GM18909 (cell line): ENCODE measurements around the gene SNRNP27.
"Not testable (repeated sequence)": the region's sequence is repeated elsewhere in the genome, so short reads cannot be mapped to it uniquely, and the experiment has no call there.

Experiments
- ATAC-seq: cut with Tn5 transposase; IDR thresholded peaks from one replicate; pipeline ENCODE4 v1.9.1; 2021; ENCODE audit warnings: mild to moderate bottlenecking; ENCODE audit not compliant: unreplicated experiment, poor library complexity

Gene SNRNP27, protein sequence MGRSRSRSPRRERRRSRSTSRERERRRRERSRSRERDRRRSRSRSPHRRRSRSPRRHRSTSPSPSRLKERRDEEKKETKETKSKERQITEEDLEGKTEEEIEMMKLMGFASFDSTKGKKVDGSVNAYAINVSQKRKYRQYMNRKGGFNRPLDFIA

DNA sequence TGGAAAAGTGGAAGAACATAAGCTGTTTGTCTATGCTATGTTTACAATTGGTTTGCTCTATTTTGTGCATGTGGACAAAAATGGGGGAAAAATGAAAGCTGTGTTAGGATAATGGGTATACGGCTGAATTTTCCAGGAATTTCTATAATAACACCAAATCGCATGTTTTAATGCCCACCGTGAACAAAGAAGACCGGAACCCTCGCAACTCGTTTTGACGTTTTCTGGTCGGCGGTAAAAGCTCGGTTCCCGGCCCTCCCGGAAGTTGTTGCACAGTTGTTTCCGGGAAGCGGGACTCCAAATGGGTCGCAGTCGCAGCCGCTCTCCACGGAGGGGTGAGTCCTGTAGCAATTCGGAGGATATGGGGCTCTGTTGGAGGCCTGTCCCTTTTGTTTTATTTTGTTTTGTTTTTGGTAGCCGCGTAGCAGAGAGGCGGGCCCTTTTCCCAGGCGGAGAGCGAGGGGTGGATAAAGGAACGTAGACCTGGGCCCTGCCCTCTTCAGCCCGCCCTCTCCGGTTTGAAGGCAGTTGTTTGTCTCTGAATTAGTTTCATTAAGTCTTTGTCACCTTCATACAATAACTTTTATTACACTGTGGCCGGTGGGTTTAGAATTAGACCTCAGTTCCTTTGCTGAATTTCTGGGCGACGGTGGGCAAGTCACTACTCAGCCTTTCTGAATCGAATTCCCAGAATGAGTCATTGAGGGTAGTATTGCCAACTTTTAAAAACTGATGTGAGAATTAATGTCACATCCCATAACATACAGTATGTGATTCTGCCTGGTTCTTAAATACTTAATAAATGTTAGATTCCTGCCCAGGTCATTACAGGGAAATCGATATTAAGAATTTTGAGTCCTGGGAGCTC is at the start of gene SNRNP27:
SNRNP27 (plus strand) TSS at position 273 of the 868 bp plus-strand sequence; CDS start at position 302, 29 bp downstream.
- ATAC-seq = peak; percentile 76

DNA sequence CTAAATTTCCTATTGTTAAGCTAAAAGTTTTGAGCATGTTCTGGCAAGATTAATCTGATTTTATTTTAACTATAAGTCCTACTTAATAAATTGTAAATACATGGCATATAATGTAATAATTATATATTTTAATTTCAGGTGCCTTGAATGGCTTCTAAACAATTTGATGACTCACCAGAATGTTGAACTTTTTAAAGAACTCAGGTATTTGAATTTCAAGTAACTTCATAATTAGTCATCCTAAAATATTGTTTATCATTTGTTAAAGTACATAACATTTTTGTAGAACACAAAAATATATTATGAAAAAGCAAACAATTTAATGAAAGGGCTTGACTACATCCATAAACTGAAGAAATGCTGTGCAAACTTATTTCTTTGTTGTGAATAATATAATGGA is 49.8 kb upstream of the SNRNP27 start:
- no peak for ATAC-seq

DNA sequence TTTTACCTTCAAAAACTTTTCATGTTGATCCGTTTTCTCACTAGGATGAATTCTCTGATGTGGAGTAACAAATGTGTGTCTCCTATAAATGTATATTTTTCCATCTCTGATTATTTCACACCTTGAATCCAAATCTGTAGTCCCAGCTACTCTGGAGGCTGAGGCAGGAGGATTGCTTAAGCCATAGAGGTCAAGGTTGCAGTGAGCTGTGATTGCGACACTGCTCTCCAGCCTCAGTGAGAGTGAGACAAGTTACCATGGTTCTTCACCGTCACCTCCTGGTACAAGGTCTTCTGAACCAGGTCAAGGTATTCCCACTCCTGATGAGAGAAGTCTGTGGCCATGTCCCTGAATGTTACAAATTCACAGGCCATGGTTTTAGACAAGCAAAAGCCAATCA is 49.2 kb upstream of the SNRNP27 start:
- ATAC-seq = no peak

DNA sequence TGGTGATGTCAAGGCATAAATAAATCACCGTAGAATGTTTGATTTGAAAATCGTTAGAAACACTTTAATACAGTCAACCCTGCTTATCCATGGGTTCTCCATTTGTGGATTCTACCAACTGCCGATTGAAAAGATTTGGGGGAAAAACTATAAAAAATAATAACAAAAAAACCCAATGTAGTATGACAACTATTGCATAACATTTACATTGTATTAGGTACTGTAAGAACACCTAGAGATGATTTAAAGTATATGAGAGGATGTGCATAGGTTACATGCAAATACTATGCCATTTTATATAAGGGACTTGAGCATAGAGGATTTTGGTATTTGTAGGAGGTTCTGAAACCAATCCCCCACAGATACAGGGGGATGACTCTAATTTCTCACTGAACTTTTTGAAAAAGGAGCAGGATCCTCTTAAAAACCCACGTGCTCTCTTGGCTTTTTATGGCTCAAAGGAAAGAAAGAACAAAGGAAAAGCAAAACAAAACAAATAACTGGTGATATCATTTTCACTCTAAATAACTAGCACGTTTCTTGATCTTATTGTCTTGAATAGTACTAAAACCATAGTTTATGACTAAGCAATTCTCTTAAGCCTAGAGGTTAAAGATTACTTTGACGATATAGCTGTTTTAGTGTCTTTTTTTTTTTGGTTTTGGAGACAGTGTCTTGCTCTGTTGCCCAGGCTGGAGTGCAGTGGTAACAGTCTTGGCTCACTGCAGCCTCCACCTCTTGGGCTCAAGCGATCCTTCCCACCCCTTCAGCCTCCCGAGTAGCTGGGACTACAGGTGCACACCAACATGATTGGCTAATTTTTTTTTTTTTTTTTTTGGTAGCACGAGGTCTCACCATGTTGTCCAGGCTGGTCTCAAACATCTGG is 47.3 kb upstream of the SNRNP27 start:
- ATAC-seq = no peak

DNA sequence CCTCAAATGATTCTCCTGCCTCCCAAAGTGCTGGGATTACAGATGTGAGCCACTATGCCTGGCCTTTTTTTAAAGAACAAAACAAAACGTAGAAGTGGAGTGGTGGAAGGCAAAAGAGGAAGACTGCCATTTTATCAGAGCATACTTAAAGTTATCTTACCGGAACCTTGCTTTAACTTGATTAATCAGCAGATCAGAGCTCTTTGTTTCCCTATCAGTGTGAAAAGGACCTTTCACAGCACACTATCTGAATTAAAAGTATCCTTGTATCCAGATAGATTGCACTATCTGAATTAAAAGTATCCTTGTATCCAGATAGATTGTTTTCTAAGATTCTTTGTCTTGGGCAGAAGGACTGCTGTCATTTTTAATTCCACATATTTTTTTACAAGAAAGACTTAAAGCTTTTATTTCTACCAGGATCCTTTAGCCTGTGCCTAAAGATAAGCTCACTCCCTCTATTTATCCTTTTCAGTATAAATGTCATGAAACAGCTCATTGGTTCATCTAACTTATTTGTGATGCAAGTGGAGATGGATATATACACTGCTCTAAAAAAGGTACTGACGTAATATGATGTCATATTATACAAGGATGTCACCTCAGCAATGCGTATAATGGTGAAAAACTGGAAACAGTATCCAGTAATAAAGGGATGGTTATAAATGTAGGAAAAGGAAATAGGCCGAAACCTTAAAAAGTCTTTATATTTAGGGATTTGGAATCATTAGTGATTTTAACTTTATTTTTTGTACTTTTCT is 46.5 kb upstream of the SNRNP27 start:
- no peak for ATAC-seq

DNA sequence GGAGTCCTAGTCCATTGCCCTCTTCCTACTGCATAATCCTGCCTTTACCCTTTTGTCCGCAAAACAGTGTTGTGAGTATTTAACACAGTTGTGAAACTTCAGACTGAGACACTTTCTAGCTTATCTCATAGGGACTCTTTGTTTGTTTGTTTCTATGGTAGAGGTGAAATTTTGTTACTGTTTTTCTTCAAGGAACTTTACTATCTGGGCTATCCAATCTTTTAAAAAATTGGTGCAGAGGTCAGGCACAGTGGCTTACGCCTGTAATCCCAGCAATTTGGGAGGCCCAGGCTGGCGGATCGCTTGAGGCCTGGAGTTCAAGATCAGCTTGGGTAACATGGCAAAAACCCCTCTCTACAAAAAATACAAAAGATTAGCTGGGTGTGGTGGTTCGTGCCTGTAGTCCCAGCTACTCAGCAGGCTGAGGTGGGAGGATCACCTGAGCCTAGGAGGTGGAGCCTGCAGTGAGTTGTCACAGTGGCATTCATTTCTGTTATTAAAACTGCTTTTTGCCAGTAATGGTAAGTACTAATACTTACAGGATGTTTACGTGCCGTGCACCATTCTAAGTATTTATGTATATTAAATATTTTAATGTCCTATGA is 45.5 kb upstream of the SNRNP27 start:
- ATAC-seq = no peak

DNA sequence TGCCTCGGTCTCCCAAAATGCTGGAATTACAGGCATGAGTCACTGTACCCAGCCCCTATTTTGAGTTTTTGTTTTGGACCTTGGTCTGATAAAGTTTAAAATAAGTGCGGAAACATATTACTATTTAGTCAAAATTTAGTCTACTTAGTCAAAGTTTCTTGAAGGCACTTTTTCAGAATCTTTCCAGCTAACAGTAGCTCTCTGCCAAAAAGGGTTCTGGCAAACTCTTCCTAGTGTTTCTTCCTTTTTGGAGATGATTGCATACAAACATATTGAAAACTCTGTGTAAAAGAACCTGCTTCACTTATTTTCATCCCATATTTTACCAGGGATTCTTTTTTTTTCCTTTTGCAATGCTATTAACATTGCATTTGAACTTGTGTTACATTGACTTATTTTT is 35.5 kb upstream of the SNRNP27 start:
- no peak for ATAC-seq

DNA sequence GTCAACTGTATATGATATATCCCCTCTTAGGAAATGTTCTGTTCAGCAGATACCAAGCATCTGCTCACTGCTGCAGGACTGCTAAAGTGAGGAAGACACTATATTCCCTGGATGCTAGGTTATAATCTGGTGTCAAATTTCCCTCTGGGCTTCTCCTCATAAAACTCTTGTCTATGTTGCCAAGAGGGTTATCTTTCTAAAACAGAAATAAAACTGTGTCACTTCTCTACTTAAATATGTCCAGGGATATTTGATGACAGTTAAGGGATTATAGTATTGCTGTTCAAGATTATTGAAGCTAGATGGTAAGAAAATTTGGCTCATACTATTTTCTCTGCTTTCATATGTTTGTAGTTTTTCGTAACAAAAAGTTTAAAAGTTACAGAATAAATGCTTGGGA is 30.5 kb upstream of the SNRNP27 start:
- no peak for ATAC-seq

DNA sequence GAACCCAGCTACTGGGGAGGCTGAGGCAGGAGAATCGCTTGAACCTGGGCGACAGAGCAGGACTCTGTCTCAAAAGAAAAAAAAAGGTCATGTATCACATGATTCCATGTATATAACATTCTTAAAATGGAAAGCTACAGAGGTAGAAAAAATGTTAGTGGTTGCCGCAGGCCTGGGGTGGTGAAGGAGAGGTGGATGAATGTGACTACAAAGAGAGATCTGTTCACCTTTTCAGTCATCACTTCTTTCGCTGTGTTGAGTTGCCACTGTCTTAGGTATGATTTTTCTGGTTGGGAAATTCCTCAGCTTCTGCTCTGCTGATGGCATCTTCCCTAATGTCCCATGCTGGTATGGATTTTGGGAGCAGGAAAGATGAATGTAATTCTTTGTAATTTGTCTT is 5.3 kb upstream of the SNRNP27 start:
- ATAC-seq = no peak

DNA sequence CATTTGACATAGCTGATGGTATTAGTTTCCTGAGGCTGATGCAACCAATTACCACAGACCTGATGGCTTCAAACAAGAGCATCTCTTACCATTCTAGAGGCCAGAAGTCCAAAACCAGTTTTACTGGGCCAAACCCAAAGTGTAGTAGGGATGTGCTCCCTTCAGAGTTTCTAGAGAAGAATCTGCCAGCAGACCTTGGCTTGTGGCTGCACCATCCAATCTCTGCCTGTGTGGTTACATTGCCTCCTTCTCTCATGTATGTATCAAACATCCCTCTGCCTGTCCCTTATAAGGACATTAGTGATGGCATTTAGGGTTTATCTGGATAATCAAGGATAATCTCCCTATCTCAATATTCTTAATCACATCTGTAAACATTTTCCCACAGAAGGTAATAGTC is 4.5 kb upstream of the SNRNP27 start:
- ATAC-seq = no peak

DNA sequence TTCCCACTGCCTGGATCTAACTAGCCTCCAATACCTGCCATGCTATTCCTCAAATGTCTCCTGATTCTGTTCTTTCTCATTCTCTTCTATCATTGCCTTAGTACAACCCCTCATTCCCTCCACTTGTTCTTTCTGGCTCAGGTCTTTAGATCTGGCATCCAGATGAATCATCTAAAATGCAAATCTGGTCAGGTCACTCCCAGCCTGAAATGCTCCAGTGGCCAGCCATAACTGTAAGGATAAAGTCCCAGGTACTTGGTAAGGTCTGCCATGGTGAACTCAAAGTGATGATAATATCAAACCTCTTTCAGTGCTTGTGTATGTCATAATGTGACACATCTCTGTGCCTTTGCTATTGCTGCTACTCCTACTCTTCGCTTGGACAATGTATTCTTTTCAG is 2.9 kb upstream of the SNRNP27 start:
- ATAC-seq = no peak

DNA sequence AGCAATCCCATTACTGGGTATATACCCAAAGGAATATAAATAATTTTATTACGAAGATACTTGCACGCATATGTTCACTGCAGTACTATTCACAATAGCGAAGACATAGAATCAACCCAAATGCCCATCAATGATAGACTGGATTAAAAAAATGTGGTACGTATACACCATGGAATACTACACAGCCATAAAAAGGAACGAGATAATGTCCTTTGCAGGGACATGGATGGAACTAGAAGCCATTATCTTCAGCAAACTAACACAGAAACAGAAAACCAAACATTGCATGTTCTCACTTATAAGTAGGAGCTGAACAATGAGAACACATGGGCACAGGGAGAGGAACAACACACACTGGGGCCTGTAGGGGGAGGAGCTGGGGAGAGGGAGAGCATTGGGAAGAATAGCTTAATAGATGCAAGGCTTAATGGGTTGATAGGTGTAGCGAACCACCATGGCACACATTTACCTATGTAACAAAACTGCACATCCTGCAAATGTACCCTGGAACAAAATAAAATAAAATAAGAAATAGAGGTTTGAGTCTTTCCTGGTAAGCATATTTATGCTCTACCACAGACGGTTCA is 825 bp upstream of the SNRNP27 start:
- ATAC-seq = not testable (repeated sequence)

DNA sequence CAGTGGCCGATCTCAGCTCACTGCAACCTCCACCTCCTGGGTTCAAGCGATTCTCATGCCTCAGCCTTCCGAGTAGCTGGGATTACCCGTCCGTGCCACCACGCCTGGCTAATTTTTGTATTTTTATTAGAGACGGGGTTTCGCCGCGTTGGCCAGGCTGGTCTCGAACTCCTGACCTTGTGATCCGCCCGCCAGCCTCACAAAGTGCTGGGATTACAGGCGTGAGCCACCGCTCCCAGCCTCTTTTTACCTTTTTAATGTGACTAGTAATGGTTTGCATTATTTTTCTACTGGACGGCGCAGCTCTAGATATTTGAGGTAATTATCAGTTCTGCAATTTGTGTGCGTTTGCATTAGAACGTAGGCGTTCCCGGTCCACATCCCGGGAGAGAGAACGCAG is 981 bp downstream of the SNRNP27 start:
- ATAC-seq = not testable (repeated sequence)

DNA sequence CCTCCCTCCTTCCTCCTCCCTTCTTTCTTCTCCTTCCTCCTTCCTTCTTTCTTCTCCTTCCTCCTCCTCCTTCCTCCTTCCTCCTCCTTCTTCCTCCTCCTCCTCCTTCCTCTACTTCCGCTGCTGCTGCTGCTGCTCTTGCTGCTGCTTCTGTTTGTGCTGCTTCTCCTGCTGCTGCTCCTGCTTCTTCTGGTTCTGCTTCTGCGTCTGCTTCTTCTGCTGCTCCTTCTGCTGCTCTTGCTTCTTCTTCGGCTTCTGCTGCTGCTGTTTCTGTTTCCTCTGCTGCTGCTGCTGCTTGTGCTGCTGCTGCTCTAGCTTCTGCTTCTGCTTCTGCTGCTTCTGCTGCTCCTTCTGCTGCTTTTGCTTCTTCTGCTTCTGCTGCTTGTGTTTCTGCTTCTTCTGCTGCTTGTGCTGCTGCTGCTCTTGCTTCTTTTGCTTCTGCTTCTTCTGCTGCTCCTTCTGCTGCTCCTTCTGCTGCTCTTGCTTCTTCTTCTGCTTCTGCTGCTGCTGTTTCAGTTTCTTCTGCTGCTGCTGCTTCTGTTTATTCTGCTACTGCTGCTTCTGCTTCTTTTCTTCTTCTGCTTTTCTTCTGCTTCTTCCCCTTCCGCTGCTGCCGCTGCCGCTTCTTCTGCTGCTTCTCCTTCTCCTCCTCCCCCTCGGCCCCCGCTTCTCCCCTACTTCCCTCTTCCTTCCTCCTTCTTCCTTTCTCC is 8.6 kb downstream of the SNRNP27 start:
- no peak for ATAC-seq

DNA sequence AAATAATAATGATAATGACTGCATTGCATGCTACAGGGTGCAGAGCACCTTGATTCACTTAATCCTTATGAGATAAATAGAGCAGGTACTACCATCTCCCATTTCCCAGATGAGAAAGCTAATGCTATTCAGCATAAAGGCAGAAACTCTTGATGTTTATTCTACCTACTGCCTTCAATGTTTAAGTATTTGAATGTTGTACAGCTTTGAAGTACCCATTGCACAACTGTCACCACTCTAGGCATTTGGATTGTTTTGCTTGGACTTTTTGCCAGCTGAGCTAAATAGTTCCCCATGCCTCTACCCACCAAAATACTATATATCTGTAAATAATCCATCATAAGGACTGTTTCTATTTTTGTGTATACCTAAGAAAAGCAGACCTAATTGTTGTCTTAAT is 13.5 kb downstream of the SNRNP27 start:
- ATAC-seq = no peak

DNA sequence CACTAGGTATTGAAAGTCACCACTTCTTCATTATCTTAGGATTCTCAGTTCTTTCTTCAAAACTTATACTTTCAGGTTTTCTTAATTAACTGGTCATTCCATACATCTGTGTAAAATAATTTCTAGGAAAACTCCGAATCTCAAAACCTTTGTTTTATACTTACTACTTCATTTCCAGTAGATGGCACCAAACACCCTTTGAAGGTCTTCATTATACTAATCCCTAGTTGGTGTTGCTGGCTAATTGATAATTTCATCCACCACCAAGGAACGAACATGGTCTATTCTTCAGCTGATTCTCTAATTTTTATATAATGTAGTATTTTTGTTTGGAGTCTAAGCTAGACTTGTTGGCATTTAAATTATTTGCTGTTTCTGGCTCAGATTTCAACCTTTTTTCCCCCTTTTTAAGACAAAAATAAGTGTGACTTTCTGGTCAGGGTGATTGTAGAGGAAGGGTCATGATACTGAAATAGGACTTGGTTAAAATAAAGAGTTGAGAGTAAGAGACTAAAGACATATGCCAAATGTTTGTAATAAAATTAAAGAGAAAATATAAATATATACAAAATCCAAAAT is 18.3 kb downstream of the SNRNP27 start:
- ATAC-seq = no peak

DNA sequence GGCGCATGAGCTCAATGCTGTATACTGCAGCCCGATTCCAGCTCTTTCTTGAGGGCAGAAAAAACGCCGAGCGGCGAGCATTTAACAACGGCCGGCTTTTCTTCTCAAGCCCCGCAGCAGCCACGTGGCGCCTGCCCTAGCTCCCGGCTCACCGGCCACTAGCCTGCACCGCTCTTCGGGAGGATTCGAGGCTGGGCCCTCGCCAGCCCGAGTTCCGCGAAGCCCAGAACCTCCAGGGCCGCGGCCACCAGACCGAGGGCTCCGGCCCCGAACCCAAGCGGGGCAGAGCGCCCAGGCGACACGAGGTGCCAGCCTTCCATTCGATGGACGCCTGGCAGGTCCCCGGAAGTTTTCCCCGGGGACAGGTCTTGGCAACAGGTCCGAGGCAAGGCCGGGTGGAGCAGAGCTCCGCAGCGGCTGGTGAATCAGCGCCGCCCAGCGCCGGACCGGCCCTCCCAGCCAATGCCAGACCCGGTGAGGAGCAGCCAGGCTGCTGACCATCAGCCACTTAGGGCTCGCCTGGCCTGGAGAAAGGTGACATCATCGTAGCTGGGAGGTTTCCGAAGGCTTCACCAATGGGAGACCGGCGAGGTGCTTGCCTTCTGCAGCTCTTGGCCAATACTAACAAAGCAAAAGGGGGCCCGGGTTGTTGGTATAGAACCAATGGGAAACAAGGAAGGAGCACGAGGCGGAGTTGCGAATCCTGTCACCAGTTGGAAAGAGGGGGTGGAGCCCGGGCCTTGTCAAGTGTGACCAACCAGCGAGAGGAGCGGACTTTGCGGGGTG is 20.6 kb downstream of the SNRNP27 start:
- ATAC-seq = peak; percentile 88
